ENCODE results near the gene SOX6.

The SOX6 gene

DNA sequence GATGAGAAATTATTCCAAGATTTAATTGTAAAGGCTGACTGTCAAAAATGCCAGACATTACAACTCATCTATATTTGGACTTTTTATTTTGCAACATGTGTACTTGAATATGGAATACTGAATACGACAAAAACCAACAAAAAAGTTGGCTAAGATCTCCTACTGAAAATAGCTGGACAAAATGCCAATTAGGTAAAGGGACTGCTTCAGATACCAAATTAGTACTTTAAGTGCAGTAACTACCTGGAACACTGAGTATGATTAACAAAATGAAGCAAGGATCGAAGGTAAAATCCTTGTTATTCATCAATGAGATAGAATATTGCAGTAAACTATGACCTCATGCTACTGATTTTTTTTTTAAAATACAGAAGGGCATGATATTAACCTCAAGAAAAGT, 173.8 kb downstream of the SOX6 start:
- no peak overlapping the region for H3K4me3 ChIP-seq (ENCODE audit: low read depth, low read length)
- no peak for TF ChIP-seq CTCF (IDR thresholded peaks at IDR 0.05; ENCODE audit: low read depth, low read length)

GRCh38 chr11:16180868-16181267, 175.5 kb downstream of the SOX6 start:
- TF ChIP-seq CTCF (IDR thresholded peaks at IDR 0.05; ENCODE audit: low read depth, low read length), result no peak
- H3K4me3 ChIP-seq (ENCODE audit: low read depth, low read length), result no peak overlapping the region

GRCh38 chr11:16179676-16180075, 176.7 kb downstream of the SOX6 start:
- no peak for TF ChIP-seq CTCF (IDR thresholded peaks at IDR 0.05; ENCODE audit: low read depth, low read length)
- H3K4me3 ChIP-seq (ENCODE audit: low read depth, low read length), result no peak overlapping the region

GRCh38 chr11:16178273-16178672, 178.1 kb downstream of the SOX6 start:
- no peak for TF ChIP-seq CTCF (IDR thresholded peaks at IDR 0.05; ENCODE audit: low read depth, low read length)
- no peak overlapping the region for H3K4me3 ChIP-seq (ENCODE audit: low read depth, low read length)

- TF ChIP-seq CTCF (IDR thresholded peaks at IDR 0.05; ENCODE audit: low read depth, low read length), result no peak
- H3K4me3 ChIP-seq (ENCODE audit: low read depth, low read length), result no peak overlapping the region
These were observed 178.7 kb downstream of the SOX6 start for GRCh38 chr11:16177688-16178087.

GRCh38 chr11:16173798-16174197, 182.5 kb downstream of the SOX6 start:
- no peak overlapping the region for H3K4me3 ChIP-seq (ENCODE audit: low read depth, low read length)
- no peak for TF ChIP-seq CTCF (IDR thresholded peaks at IDR 0.05; ENCODE audit: low read depth, low read length)

GRCh38 chr11:16171882-16172281, 184.5 kb downstream of the SOX6 start:
- no peak overlapping the region for H3K4me3 ChIP-seq (ENCODE audit: low read depth, low read length)
- TF ChIP-seq CTCF (IDR thresholded peaks at IDR 0.05; ENCODE audit: low read depth, low read length), result no peak

Data from WI38 (cell line).